Measurements from ENCODE around the gene TAOK3.

TAOK3 gene

DNA sequence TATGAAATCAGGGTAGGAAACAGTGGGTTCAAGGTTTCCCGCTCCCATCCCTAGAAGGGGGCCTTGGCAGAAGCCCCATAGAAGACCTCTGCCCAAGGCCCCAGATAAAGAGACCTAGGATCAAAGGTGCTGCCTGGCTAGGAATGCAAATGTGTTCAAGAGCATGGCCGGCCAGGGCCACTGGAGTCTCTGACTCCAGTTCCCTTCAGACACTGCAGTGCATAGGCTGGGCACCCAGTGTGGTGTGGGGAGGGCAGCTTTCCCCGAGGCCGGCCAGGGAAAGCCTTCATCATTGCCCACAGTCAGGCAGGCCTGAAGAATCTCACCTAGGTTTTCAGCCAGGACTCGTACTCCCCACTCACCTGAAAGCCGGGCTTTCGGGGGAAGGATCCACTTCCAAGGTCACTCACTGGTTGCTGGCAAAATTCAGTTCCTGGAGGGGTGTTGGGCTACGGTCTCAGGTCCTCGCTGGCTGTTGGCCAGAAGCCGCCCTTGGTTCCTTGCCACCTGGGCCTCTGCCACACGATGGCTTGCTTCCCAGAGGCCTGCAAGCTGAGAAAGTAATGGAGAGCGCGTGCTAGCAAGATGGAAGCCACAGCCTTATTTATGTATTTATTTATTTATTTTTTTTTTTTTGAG, 246.5 kb downstream of the TAOK3 start:
- DNase-seq: no peak

- no peak for DNase-seq
Observed at GRCh38 chr12:118125743-118126118, 247.0 kb downstream of the TAOK3 start.

DNA sequence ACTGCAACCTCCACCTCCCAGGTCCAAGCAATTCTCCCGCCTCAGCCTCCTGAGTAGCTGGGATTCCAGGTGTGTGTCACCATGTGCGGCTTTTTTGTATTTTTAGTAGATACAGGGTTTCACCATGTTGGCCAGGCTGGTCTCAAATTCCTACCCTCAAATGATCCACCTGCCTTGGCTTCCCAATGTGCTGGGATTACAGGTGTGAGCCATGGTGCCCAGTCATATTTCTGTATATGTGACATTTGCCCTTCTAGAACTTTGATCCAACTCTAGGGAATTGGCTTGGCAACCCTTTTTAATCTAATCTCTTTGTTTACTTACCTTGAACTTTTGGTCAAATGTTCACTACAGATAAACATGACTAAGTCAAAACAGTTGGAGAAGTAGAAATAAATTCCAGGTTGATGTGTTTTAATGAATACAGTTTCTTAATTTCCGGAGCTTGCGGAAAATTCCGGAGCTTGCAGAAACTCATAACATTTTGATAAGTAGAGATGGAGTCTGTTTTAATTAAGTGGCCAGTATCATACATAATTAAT, 248.3 kb downstream of the TAOK3 start:
- DNase-seq: no peak

DNA sequence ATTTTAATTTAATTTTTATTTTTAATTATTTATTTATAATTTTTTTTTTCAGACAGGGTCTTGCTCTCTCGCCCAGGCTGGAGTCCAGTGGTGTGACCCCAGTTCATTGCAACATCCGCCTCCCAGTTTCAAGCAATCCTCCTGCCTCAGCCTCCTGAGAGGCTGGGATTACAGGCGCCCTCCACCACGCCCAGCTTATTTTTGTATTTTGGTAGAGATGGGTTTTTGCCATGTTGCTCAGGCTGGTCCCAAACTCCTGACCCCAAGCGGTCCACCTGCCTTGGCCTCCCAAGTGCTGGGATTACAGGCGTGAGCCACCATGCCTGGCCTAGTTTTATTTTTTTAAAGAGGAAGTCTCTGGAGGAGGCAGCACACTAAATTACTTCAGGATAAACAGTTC, 250.4 kb downstream of the TAOK3 start:
- DNase-seq: no peak

- no peak for DNase-seq
Observed at GRCh38 chr12:118120579-118121363, 251.9 kb downstream of the TAOK3 start.

GRCh38 chr12:118119449-118119879, 253.2 kb downstream of the TAOK3 start:
- no peak for DNase-seq

GRCh38 chr12:118109088-118109487, 263.6 kb downstream of the TAOK3 start:
- DNase-seq: no peak

GRCh38 chr12:118107694-118108093, 265.0 kb downstream of the TAOK3 start:
- DNase-seq: no peak

- no peak for DNase-seq
Observed at GRCh38 chr12:118107011-118107410, 265.7 kb downstream of the TAOK3 start.

- no peak for DNase-seq
Observed at GRCh38 chr12:118103601-118104382, 268.9 kb downstream of the TAOK3 start, which contains the start of gene VSIG10. TSS of gene VSIG10 (minus strand) at chr12:118104011. CDS start at chr12:118103671, 340 bp downstream.

GRCh38 chr12:118103201-118103600, 269.5 kb downstream of the TAOK3 start:
- DNase-seq: no peak

DNA sequence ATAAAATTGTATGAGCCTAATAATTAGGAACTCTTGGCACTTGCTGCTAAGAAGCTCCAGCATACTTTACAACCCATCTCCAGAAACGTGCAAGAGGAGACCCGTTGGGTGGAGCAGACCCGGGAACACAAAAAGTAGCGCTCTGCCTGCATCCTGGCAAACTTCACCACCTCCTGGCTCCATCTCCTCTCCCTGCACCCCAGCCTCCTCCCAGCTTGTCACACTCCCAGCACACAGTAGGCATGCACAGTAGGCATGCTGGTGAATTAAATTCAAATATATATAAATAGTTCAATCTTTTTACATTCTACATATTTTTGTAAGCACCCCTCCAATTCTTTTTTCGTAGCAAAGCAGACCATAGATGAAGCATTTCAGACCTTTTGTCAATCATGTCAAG, 270.1 kb downstream of the TAOK3 start:
- no peak for DNase-seq

DNA sequence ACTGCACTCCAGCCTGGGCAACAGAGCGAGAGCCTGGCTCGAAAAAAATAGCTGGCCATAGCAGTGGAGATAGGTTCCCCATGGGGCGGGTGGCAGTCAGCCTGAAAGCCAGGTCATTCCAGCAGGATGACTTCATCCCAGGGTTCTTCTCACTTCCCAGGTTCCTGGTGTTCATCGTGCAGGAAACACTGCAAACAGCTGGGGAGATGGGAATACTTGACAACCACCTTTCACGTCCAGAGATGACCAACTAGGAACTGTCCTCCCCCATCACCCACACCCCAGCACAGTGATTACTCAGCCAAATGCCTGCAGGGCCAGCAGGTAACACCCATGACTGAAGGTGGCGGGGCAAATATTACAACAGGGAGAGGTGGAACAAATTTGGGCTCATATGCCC, 270.6 kb downstream of the TAOK3 start:
- no peak for DNase-seq

DNA sequence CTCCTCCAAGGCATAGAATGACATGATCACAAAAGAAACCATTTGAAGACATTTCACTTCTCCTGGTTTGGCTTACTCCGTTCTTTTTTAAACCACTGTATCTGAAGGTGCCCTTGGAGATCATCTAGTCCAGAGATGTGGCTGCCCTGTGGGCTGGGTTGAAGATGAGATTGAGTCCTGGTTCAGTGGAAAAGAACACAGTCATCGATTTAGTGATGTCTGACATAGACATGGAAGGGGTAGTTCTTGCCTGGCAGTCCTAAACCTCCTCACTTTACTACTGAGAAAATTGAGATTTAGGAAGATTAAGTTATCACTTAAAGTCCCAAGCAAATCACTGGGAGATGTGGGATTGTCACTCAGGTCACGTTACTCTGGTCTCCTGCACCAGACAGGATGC, 271.7 kb downstream of the TAOK3 start:
- DNase-seq: no peak

Measured in NCI-H524 treated with DMSO at 0.1 percent for 48 hours (cell line).